A549 (cell line): ENCODE measurements around the gene LRRC36. TPM values are rescaled to one million over a fixed set of nuclear protein-coding genes. Genes with fewer than 3 reads are reported as not detected.

ENCODE experiments used
- ATAC-seq, 2 experiments: fragments of 200-7000 bp in 1 of 2; fragments of >200 bp in 1 of 2; cut with Nextera tagmentation in 1 of 2; cut with Tn5 transposase in 1 of 2; 3 replicates each; pipeline versions ENCODE4 v1.8.0 to v1.9.1; 2018 to 2020; ENCODE audit warnings: mild to moderate bottlenecking in 1 of 2, moderate library complexity in 1 of 2
- CTCF ChIA-PET: fragments of 300-600 bp; sonication (Branson Sonifier 250); formaldehyde crosslinking; extraction: SDS; loops from one replicate; lab custom pipeline; 2021; ENCODE audit warnings: antibody characterized with exemption, inconsistent platforms; lab: Yijun Ruan, JAX
- POLR2A ChIA-PET: fragments of 350-600 bp; formaldehyde crosslinking; extraction: SDS; loops from one replicate; lab custom pipeline; 2021; ENCODE audit warnings: antibody characterized with exemption, inconsistent platforms; lab: Yijun Ruan, JAX
- DNase-seq, 2 experiments: peaks; one replicate each; pipeline versions ENCODE4 v3.0.0 to v3.0.0-alpha.2; 2011 to 2016; ENCODE audit warnings: low read depth in 1 of 2, low spot score in 1 of 2
- FAIRE-seq: peaks from 2 replicates; lab custom pipeline; 2011; peaks lifted over from hg19 to GRCh38; lab: Jason Lieb, UNC
- H3K27ac ChIP-seq, 2 experiments: fragments of >200 bp; sonication (Bioruptor Twin); formaldehyde crosslinking; 3 replicates each; pipeline ENCODE4 v1.5.1; 2016 to 2017
- H3K4me1 ChIP-seq: fragments of >200 bp; sonication (Bioruptor Twin); formaldehyde crosslinking; 3 replicates; pipeline ENCODE4 v1.6.1; 2016
- H3K4me2 ChIP-seq: fragments of >200 bp; sonication (Bioruptor Twin); formaldehyde crosslinking; 3 replicates; pipeline ENCODE4 v1.6.1; 2016
- H3K4me3 ChIP-seq: fragments of >200 bp; sonication (Bioruptor Twin); formaldehyde crosslinking; 3 replicates; pipeline ENCODE4 v1.5.1; 2016
- H3K9me3 ChIP-seq: fragments of >200 bp; sonication (Bioruptor Twin); formaldehyde crosslinking; 3 replicates; pipeline ENCODE4 v1.6.1; 2016
- BHLHE40 ChIP-seq: IDR thresholded peaks from 2 replicates; pipeline ENCODE4 v1.6.1; 2012; ENCODE audit warnings: low read depth, low read length, inconsistent platforms
- EHMT2 ChIP-seq: fragments of 200-600 bp; sonication (generic); IDR thresholded peaks from 2 replicates; pipeline ENCODE4 v1.6.1; 2016; ENCODE audit warnings: antibody characterized with exemption, low read depth, mild to moderate bottlenecking, moderate library complexity
- FOSL2 ChIP-seq, 2 experiments: fragments of 450-650 bp in 1 of 2; fragments of >200 bp in 1 of 2; sonication (Bioruptor Twin) in 1 of 2; formaldehyde crosslinking; IDR thresholded peaks; 2 replicates each; pipeline versions ENCODE4 v1.5.0 to v1.6.1; 2016 to 2020; ENCODE audit warnings: mild to moderate bottlenecking in 1 of 2, moderate library complexity in 1 of 2
- HDAC2 ChIP-seq: fragments of 200-600 bp; sonication (generic); IDR thresholded peaks from 2 replicates; pipeline ENCODE4 v1.6.1; 2016
- HOXB13 ChIP-seq: fragments of 250-450 bp; sonication (Bioruptor Pico); IDR thresholded peaks from 2 replicates; pipeline ENCODE4 v1.5.0; 2020; ENCODE audit warnings: low read depth, mild to moderate bottlenecking, moderate library complexity
- KDM1A ChIP-seq: fragments of 200-600 bp; sonication (generic); IDR thresholded peaks from 2 replicates; pipeline ENCODE4 v1.6.1; 2016; ENCODE audit warnings: low read depth, mild to moderate bottlenecking
- MAZ ChIP-seq: fragments of 150-350 bp; IDR thresholded peaks from 2 replicates; pipeline ENCODE4 v1.6.1; 2014; ENCODE audit warnings: antibody characterized with exemption, low read depth, low read length, borderline replicate concordance
- POLR2AphosphoS2 ChIP-seq: conservative IDR thresholded peaks from 2 replicates; pipeline ENCODE4 v1.6.1; 2012; ENCODE audit warnings: low read length, improper control_type of control experiment, inconsistent platforms
- RAD21 ChIP-seq, 2 experiments: fragments of >200 bp in 1 of 2; sonication (Bioruptor Twin) in 1 of 2; formaldehyde crosslinking in 1 of 2; IDR thresholded peaks in 1 of 2; conservative IDR thresholded peaks in 1 of 2; 2 replicates in 1 of 2; 3 replicates in 1 of 2; pipeline ENCODE4 v1.6.1; 2012 to 2018; ENCODE audit warnings: inconsistent platforms in 1 of 2
- RFX5 ChIP-seq: fragments of 450-650 bp; IDR thresholded peaks from 2 replicates; pipeline ENCODE4 v1.7.1; 2014; ENCODE audit warnings: antibody characterized with exemption, mild to moderate bottlenecking, moderate library complexity
- RNF2 ChIP-seq: fragments of 200-600 bp; sonication (generic); IDR thresholded peaks from 2 replicates; pipeline ENCODE4 v1.6.1; 2016; ENCODE audit warnings: low read depth, mild to moderate bottlenecking, antibody characterized with exemption, moderate library complexity, borderline replicate concordance
- TFCP2L1 ChIP-seq: fragments of 250-450 bp; sonication (Bioruptor Pico); IDR thresholded peaks from 2 replicates; pipeline ENCODE4 v1.5.0; 2021; ENCODE audit warnings: mild to moderate bottlenecking
- ZC3H11A ChIP-seq: fragments of 450-650 bp; IDR thresholded peaks from 2 replicates; pipeline ENCODE4 v1.6.1; 2014; ENCODE audit warnings: antibody characterized with exemption, mild to moderate bottlenecking
- ZNF302 ChIP-seq: fragments of 250-450 bp; sonication (Bioruptor Pico); IDR thresholded peaks from 2 replicates; pipeline ENCODE4 v1.9.0; 2021; ENCODE audit warnings: inconsistent platforms, mild to moderate bottlenecking, moderate library complexity
- ZSCAN20 ChIP-seq: fragments of 250-450 bp; sonication (Bioruptor Pico); IDR thresholded peaks from 2 replicates; pipeline ENCODE4 v1.8.0; 2022; ENCODE audit warnings: mild to moderate bottlenecking, moderate library complexity
- WGBS: methylation state at CpG from one replicate; pipeline ENCODE4 v1.1.6; 2017; ENCODE audit errors: missing lambda C conversion rate; 5-methylcytosine and 5-hydroxymethylcytosine counted together
- polyA plus RNA-seq, 4 experiments: library from polyadenylated mRNA; depleted of rRNA in 3 of 4; stranded (reverse); fragments of >200 nt; fragmentation: RNase III in 1 of 4; extraction: RNeasy Plus Mini Kit Qiagen cat#74134 plus additional on column Dnase treatment in 1 of 4; gene quantifications; 2 replicates in 3 of 4; 3 replicates in 1 of 4; pipeline ENCODE4 v1.2.3, GENCODE V29; 2011 to 2017
- TF ChIP-seq, protein P1 (sequence below): fragments of 250-450 bp; sonication (Bioruptor Pico); IDR thresholded peaks from 2 replicates; pipeline ENCODE4 v1.5.0; 2020; ENCODE audit warnings: low read depth, mild to moderate bottlenecking, moderate library complexity
- TF ChIP-seq, protein P2 (sequence below): fragments of 200-600 bp; sonication (generic); IDR thresholded peaks from 2 replicates; pipeline ENCODE4 v1.6.1; 2016; ENCODE audit warnings: antibody characterized with exemption, mild to moderate bottlenecking, moderate library complexity
- TF ChIP-seq, protein P3 (sequence below): fragments of 450-650 bp; IDR thresholded peaks from 2 replicates; pipeline ENCODE4 v1.6.1; 2014; ENCODE audit warnings: antibody characterized with exemption
- TF ChIP-seq, protein P4 (sequence below): IDR thresholded peaks from 2 replicates; pipeline ENCODE4 v1.6.1; 2012; ENCODE audit warnings: low read depth, borderline replicate concordance
- TF ChIP-seq, protein P5 (sequence below): fragments of >200 bp; sonication (Bioruptor Twin); formaldehyde crosslinking; IDR thresholded peaks from 2 replicates; pipeline ENCODE4 v1.6.1; 2016
- TF ChIP-seq, protein P6 (sequence below): IDR thresholded peaks from 2 replicates; pipeline ENCODE4 v1.6.1; 2012

The LRRC36 gene
- polyA plus RNA-seq, 2 of the 4 experiments (the other 2 are of a cell fraction): 0.48 to 0.57 TPM

DNA sequence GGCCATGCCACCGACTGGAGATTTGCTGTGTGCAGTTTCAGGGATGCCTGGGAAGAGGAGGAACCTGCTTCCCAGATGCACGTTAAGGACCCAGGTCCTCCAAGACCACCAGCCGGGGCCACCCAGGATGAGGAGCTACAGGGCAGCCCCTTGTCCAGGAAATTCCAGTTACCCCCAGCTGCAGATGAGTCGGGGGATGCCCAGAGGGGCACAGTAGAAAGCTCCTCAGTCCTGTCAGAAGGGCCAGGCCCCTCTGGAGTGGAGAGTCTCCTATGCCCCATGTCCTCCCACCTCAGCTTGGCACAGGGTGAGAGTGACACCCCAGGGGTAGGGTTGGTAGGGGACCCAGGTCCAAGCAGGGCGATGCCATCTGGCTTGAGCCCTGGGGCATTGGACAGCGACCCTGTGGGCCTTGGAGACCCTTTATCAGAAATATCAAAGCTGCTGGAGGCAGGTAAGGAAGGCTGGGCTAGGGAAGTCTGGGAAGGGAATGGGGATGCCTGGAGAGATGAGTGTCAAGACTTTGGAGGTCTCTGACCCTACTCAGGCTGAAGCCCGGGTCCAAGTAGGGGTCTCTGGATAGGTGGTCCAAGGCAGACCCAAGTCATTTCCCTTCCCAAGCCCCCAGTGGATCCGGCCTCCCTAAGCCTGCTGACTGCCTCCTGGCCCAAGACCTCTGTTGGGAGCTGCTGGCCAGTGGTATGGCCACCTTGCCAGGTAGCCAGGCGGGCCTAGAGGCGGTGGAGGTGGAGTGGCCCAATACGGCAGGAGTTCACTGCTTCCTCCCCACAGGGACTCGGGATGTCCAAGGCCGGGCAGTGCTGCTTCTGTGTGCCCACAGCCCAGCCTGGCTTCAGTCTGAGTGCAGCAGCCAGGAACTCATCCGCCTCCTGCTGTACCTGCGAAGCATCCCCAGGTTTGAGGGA lies 46.3 kb upstream of the LRRC36 start:
- TF ChIP-seq MAZ (no peak), RNF2 (no peak), ZSCAN20 (CRISPR knock-in tag) (no peak), TFCP2L1 (CRISPR knock-in tag) (no peak), HOXB13 (CRISPR knock-in tag) (no peak), BHLHE40 (no peak), POLR2AphosphoS2 (no peak), ZNF302 (CRISPR knock-in tag) (no peak)
- TF ChIP-seq, protein P1, sequence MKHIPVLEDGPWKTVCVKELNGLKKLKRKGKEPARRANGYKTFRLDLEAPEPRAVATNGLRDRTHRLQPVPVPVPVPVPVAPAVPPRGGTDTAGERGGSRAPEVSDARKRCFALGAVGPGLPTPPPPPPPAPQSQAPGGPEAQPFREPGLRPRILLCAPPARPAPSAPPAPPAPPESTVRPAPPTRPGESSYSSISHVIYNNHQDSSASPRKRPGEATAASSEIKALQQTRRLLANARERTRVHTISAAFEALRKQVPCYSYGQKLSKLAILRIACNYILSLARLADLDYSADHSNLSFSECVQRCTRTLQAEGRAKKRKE (CRISPR knock-in tag): no peak
- TF ChIP-seq, protein P2, sequence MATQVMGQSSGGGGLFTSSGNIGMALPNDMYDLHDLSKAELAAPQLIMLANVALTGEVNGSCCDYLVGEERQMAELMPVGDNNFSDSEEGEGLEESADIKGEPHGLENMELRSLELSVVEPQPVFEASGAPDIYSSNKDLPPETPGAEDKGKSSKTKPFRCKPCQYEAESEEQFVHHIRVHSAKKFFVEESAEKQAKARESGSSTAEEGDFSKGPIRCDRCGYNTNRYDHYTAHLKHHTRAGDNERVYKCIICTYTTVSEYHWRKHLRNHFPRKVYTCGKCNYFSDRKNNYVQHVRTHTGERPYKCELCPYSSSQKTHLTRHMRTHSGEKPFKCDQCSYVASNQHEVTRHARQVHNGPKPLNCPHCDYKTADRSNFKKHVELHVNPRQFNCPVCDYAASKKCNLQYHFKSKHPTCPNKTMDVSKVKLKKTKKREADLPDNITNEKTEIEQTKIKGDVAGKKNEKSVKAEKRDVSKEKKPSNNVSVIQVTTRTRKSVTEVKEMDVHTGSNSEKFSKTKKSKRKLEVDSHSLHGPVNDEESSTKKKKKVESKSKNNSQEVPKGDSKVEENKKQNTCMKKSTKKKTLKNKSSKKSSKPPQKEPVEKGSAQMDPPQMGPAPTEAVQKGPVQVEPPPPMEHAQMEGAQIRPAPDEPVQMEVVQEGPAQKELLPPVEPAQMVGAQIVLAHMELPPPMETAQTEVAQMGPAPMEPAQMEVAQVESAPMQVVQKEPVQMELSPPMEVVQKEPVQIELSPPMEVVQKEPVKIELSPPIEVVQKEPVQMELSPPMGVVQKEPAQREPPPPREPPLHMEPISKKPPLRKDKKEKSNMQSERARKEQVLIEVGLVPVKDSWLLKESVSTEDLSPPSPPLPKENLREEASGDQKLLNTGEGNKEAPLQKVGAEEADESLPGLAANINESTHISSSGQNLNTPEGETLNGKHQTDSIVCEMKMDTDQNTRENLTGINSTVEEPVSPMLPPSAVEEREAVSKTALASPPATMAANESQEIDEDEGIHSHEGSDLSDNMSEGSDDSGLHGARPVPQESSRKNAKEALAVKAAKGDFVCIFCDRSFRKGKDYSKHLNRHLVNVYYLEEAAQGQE: no peak
- TF ChIP-seq, protein P3, sequence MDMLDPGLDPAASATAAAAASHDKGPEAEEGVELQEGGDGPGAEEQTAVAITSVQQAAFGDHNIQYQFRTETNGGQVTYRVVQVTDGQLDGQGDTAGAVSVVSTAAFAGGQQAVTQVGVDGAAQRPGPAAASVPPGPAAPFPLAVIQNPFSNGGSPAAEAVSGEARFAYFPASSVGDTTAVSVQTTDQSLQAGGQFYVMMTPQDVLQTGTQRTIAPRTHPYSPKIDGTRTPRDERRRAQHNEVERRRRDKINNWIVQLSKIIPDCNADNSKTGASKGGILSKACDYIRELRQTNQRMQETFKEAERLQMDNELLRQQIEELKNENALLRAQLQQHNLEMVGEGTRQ: no peak
- WGBS: 95% methylated on average over 10 of the region's 15 CpGs
- Histone ChIP-seq H3K27ac (peak overlapping the region; percentile 96 to 98; a peak in 5 of 6 replicates), H3K4me1 (peaks cover 35% of the 10 kb centered on the region), H3K4me3 (peak overlapping the region; percentile 80), H3K9me3 (no peaks in the 10 kb centered on the region), H3K4me2 (peak overlapping the region; percentile 100)
- no peak for FAIRE-seq
- CTCF ChIA-PET: interaction anchor here (0.6 to 3.3 kb wide), 14 partner anchors 10 to 381 kb away, joined by 3 to 11 read pairs (median 4); no protein-coding TSS in a partner anchor
- POLR2A ChIA-PET: interaction anchor here (1.2 kb wide), 1 partner anchor 12 kb away, joined by 5 read pairs; no protein-coding TSS in a partner anchor
- no peak for DNase-seq
- no peak for ATAC-seq

DNA sequence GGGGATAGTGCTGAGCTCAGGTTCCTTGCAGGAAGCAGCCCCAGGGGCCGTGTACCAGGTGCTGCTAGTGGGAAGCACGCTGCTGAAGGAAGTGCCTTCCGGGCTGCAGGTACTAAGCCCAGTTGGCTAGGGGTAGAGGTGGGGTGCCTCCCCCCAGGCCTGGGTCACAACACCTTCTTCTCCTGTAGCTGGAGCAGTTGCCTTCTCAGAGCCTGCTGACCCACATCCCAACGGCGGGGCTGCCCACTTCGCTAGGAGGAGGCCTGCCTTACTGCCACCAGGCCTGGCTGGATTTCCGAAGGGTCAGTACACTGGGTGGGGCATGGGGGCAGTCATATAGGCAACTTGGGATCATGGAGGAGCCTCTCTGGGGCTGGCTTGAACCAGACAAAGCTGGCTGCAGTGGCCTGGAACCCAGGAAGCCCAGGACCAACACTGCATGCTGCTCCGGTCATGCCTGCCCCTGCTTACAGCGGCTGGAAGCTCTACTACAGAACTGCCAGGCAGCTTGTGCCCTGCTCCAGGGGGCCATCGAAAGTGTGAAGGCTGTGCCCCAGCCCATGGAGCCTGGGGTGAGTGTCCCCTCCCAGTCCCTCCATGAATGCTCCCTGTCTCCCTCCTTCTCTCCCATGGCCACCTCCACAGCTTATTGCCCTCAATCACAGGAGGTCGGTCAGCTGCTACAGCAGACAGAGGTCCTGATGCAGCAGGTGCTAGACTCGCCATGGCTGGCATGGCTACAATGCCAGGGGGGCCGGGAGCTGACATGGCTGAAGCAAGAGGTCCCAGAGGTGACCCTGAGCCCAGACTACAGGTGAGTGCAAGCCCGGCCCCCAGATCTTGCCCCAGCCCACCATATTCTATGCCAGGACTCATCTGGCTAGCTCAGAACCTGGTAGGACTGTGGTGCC lies 44.8 kb upstream of the LRRC36 start:
- no peak for FAIRE-seq
- DNase-seq: no peak
- no peaks in the 10 kb centered on the region for H3K9me3 ChIP-seq
- H3K4me2 ChIP-seq: no peak overlapping the region
- H3K4me3 ChIP-seq: no peak overlapping the region
- no peak for ATAC-seq
- peaks cover 29% of the 10 kb centered on the region for H3K4me1 ChIP-seq
- ChIA-PET CTCF (interaction anchor here (0.7 to 3.3 kb wide), 14 partner anchors 12 to 321 kb away, joined by 3 to 11 read pairs (median 6); partner anchors contain the start of genes CES3, KCTD19 and LRRC36), POLR2A (interaction anchor here (0.7 kb wide), 1 partner anchor 111 kb away, joined by 3 read pairs; the partner anchor contains the start of gene NOL3)
- 83% methylated on average over 9 of the region's 14 CpGs for WGBS
- no peak overlapping the region for H3K27ac ChIP-seq
- TF ChIP-seq KDM1A (no peak), HDAC2 (no peak), FOSL2 (IDR thresholded peaks at IDR 0.05) (no peak), FOSL2 (CRISPR knock-in tag; IDR thresholded peaks at IDR 0.05) (no peak), ZC3H11A (no peak), RFX5 (no peak), HOXB13 (CRISPR knock-in tag) (no peak), RNF2 (no peak), ZSCAN20 (CRISPR knock-in tag) (no peak), RAD21 (conservative IDR thresholded peaks at IDR 0.05 in 1 of 2, IDR thresholded peaks at IDR 0.05 in 1 of 2) (no peak), EHMT2 (no peak), BHLHE40 (no peak)
- TF ChIP-seq, protein P4, sequence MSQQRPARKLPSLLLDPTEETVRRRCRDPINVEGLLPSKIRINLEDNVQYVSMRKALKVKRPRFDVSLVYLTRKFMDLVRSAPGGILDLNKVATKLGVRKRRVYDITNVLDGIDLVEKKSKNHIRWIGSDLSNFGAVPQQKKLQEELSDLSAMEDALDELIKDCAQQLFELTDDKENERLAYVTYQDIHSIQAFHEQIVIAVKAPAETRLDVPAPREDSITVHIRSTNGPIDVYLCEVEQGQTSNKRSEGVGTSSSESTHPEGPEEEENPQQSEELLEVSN: no peak
- TF ChIP-seq, protein P5, sequence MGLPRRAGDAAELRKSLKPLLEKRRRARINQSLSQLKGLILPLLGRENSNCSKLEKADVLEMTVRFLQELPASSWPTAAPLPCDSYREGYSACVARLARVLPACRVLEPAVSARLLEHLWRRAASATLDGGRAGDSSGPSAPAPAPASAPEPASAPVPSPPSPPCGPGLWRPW: no peak
- TF ChIP-seq, protein P6, sequence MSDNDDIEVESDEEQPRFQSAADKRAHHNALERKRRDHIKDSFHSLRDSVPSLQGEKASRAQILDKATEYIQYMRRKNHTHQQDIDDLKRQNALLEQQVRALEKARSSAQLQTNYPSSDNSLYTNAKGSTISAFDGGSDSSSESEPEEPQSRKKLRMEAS: no peak
- TF ChIP-seq, protein P3: no peak
